GM19468 (cell line): ENCODE results near the gene COMMD1.
"Not testable (repeated sequence)": the region's sequence is repeated elsewhere in the genome, so short reads cannot be mapped to it uniquely, and the experiment has no call there.

ENCODE experiments used
- ATAC-seq: cut with Tn5 transposase; IDR thresholded peaks from one replicate; pipeline ENCODE4 v1.9.1; 2021; ENCODE audit warnings: mild to moderate bottlenecking, moderate library complexity, moderate number of reproducible peaks; ENCODE audit not compliant: unreplicated experiment; ENCODE audit errors: extremely low read depth

The COMMD1 gene

GRCh38 chr2:62119311-62119974 is 214.0 kb downstream of the COMMD1 start:
- ATAC-seq: no peak

DNA sequence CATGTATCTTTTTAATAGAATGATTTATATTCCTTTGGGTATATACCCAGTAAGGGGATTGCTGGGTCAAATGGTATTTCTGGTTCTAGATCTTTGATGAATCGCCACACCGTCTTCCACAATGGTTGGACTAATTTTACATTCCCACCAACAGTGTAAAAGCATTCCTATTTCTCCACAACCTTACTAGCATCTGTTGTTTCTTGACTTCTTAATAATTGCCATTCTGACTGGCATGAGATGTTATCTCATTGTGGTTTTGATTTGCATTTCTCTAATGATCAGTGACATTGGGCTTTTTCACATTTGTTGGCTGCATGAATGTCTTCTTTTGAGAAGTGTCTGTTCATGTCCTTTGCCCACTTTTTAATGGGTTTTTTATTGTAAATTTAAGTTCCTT is 220.8 kb downstream of the COMMD1 start:
- not testable (repeated sequence) for ATAC-seq

DNA sequence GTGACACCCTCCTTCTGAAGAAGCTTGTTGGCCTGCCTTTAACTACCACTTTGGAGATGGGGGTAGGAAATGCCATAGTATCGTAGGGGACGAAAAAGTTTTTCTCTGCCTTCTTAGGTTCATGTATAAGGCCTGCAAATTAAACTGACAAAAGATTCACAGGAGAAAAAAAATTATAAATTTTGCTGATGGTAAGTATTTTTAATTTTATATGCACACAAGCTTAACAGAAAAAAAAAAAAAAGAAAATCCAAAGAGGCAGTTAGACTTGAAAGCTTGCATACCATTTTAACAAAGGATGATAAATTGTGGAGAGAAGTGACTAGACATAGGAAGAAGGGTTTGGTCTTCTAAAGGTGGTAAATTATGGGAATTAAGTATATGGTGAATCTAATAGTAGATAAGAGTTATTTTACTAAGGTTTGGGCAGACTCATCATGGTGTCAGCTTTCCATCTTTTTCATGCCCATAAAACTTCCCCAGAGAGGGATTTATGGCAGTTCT is 227.9 kb downstream of the COMMD1 start:
- ATAC-seq: no peak

DNA sequence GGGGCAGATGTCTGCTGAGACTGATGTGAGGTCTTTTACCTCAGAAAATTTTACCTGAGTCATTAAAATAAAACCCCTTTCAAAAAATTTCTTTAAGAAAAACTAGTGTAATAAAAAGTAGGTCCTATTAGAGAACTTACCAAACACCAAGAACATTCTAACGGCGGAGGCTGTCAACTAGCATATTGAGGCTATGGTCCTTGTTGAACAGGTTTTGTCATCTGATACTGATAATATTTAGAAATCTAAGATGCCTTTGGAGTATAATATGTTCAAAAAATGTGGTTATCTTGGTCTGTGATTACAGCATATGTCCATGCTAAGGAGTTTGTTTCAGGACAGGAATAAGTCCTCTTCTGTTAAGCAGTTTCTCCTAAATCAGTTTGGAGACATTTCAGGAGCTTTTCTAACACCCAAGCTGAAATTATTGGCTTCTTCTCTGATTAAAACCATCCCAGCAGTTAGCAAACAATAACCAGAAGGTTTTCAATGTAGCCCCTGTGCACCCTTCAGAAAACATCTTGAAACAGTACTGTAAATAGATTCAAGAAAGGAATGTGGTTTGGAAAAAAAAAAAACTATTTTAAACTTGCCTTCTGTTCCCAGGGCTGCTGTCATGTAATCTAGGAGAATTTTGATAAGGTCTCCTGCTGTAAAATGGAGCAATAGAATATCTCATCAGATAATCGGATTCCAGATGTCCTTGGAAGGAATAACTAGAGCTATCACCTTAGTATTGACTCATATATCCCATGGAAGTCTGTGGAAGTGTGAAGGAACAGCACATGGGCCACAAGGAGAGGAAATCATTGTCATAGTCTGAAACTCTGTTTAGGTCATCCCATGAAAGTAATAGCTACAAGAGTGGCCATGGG is 231.7 kb downstream of the COMMD1 start:
- ATAC-seq: no peak

- ATAC-seq: no peak
Measured at GRCh38 chr2:62140426-62141141, 235.1 kb downstream of the COMMD1 start.

DNA sequence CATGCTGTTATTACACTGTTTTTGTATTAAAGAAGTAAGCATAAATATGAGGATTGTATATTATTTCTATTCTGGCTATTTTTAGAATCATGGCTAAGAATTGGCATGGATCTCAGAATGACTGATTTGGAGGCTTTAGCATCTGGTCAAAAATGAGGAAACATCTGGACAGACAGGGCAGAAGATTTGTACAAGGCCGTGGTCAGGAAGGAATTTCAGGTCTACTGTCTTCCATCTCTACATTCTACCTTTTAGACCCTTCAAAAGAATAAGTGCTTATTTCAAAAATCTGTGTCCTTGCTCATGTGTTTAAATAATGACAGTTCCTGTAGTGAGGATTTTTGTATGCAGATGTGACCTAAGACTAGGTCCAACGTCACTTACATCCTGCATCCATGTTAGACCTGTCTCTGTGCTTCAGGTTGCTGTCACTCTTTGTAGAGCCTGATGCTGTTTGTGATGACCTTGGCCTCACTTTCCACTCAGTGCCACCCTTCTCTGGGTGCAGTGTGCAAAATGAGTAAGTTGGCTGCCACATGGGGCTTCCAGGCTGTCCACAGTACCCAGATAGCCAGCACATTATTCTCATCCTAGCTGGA is 235.8 kb downstream of the COMMD1 start:
- no peak for ATAC-seq

- ATAC-seq: no peak
Measured at GRCh38 chr2:62142054-62142453, 236.6 kb downstream of the COMMD1 start.

GRCh38 chr2:62143696-62144095 is 238.2 kb downstream of the COMMD1 start:
- ATAC-seq: no peak

GRCh38 chr2:62144689-62145477 is 239.4 kb downstream of the COMMD1 start:
- no peak for ATAC-seq

DNA sequence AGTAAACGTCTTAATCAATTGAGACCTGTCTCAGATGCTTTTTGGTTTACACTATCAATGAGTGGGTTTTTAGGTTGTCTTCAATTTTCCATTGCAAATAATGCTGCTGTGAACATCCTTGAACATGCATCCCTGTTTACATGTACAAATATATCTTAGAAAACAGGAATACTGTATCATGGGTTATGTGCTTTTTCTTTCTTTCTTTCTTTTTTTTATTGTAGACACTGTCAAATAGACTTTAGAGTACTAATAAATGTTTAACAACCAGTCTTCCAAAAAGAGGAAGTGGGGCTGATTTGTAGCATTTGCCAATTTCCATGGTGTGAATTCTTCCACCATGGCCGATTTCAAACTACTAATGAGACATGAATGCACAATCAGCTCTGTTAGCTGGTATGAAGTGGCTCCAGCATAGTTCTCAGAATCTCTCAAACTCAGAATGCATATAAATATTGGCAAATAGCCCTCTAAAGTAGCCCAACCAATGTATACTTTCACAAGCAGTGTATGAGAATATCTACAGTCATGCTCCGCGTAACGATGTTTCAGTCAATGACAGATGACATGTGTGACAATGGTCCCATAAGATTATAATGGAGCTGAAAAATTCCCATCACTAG is 240.1 kb downstream of the COMMD1 start:
- no peak for ATAC-seq

GRCh38 chr2:62146790-62147189 is 241.3 kb downstream of the COMMD1 start:
- not testable (repeated sequence) for ATAC-seq

DNA sequence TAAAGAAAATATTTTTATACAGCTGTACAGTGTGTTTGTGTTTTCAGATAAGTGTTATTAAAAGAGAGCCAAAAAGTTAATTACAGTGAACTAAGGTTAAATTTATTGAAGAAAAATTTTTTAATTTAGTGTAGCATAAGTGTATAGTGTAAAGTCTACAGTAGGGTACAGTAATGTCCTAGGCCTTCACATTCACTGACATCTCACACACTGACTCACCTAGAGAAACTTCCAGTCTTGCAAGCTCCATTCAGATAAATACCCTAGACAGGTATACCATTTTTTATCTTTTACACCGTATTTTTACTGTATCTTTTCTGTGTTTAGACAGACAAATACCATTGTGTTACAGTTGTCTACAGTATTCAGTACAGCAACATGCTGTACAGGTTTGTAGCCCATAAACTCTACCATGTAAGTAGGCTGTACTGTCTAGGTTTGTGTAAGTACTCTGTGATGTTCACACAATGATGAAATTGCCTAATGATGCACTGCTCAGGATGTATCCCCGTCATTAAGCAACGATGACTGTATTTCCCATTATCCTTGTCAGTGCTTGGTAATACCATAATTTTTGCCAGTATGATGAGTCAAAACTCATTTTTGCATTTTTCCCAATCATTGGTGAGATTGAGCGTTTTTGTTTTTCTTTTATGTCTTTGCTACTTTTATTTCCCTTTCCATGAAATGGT is 242.3 kb downstream of the COMMD1 start:
- no peak for ATAC-seq

GRCh38 chr2:62149708-62150107 is 244.2 kb downstream of the COMMD1 start:
- ATAC-seq: no peak

GRCh38 chr2:62150597-62151305 is 245.3 kb downstream of the COMMD1 start:
- no peak for ATAC-seq

- ATAC-seq: no peak
Measured at GRCh38 chr2:62151306-62151638, 245.8 kb downstream of the COMMD1 start.

DNA sequence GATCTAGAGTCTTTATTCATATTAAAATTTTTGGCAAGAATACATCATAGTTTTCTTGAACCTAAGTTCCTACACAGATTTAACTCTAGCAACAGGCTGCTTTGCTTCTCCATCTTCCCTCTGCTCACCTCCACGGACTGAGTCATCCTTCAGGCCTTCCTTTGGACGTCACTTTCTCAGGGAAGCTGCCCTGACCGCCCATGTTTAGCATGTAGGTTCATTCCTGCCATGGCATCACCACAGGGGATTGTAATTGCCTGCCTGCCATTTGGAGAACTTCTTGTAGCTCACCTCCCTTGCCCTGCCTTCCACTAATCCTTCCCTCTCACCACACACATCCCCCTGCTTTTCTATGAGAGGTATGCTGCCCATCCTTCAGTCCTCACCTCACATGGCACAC is 246.5 kb downstream of the COMMD1 start:
- no peak for ATAC-seq

- no peak for ATAC-seq
Measured at GRCh38 chr2:62156861-62157496, 251.5 kb downstream of the COMMD1 start.
